GM19324 (cell line): ENCODE measurements around the gene TOM1L2.
"Not testable (repeated sequence)": the region's sequence is repeated elsewhere in the genome, so short reads cannot be mapped to it uniquely, and the experiment has no call there.

Experiments used
- ATAC-seq: cut with Tn5 transposase; IDR thresholded peaks from one replicate; pipeline ENCODE4 v1.9.1; 2021; ENCODE audit warnings: mild to moderate bottlenecking, moderate library complexity; ENCODE audit not compliant: unreplicated experiment, low FRiP score

Gene TOM1L2

DNA sequence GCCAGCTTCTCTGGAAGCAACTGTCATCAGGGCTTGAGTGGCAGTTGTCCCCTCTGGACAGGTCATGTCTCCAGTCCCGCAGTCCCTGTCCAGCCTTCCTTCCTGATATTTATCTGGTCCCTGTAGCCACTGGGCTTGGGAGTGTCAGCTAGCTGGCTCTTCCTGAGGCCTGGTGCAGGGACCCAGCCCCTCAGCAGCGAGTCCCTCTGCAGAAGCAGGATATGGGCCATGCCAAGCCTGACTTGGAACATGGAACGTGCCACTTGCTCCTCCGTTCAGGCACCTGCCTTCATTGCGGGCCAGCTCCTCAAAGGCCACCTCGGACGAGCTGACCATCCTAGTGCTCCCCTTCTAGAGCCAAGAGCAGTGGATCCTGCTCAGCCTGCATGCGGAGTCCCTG is 26.7 kb upstream of the TOM1L2 start:
- no peak for ATAC-seq

DNA sequence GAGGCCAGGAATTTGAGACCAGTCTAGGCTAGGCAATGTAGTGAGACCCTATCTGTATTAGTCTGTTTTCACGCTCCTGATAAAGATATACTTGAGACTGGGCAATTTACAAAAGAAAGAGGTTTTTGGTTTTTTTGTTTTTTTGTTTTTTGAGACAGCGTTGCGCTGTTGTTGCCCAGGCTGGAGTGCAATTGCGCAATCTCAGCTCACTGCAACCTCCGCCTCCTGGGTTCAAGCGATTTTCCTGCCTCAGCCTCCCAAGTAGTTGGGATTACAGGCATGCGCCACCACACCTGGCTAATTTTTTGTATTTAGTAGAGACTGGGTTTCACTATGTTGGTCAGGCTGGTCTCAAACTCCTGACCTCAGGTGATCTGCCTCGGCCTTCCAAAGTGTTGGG is 23.7 kb upstream of the TOM1L2 start:
- not testable (repeated sequence) for ATAC-seq

- ATAC-seq, result no peak
Measured at GRCh38 chr17:17994271-17995069, 22.3 kb upstream of the TOM1L2 start.

DNA sequence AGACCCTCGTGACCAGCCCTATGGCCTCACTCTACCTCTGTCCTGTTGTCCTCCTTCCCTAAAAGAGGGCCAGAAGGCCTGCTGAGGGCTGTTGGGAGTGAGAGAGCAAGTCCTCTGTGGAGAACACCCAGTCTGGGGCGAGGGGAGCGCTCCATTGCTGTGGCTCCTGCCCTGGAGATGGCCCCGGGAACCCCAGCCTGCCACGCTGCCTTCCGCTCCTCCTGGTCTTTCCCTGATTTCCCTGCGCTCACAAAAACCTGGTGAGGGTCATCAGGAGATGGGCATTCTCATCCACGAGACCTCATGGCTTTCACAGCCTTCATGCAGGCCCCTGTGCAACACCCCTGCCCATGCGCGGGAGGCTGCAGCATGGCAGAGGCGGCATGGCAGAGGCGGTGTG is 21.7 kb upstream of the TOM1L2 start:
- no peak for ATAC-seq

DNA sequence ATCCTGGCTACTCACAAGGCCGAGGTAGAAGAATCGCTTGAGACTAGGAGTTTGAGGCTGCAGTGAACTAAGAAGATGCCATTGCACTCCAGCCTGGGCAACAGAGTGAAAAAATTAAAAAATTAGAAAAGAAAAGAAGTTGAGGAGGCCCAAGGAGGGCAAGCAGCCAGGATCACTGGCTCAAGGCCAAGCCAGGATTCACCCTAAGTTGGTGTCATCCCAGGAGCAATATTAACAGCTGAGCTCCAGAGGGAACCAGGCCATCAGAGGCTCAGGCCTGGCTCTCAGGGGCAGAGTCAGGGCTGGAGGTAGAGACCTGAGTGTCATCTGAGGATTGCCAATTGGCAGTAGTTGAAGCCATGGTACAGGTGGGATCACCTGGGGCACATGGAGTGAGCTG is 21.2 kb upstream of the TOM1L2 start:
- no peak for ATAC-seq

DNA sequence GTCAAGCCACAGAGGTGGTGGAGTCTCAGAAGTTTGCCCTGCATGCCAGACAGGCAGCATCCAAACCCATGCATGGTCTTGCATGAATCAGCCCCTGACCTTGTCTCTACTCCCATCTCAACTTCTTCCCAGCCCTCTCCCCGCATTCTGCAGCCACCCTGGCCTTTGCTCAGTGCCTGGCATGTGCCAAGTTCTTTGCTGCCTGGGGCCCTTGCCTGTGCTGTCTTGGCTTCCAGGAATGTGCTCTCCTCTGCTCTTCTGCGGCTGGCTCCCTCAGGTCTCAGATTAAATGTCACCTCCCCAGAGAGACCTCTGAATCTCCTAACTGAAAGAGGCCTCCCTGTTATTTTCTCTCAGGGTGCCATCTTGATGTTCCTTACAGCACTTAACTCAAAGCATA is 18.1 kb upstream of the TOM1L2 start:
- ATAC-seq, result no peak

DNA sequence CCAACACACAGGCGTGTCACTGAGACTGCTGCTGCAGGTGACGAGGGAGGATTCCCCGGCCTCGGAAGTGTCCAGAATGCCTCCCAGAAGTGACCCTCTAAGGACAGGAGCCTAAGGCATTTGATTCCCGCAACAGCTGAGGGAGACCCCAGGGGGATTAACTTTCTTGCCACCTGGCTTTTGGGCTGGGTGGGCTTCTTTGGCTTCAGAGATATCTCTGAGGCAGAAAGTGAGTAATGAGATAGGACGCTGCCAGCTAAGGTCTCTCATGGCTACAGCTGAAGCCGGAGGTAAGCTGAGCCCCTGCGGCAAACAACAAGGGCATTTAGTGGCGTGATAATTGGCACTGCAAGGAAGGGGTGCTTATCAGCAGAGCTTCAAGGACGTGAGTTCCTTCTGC is 17.4 kb upstream of the TOM1L2 start:
- no peak for ATAC-seq

- no peak for ATAC-seq
Measured at GRCh38 chr17:17989081-17989480, 16.9 kb upstream of the TOM1L2 start.

- ATAC-seq, result no peak
Measured at GRCh38 chr17:17988427-17988945, 16.3 kb upstream of the TOM1L2 start.

GRCh38 chr17:17987901-17988300 is 15.7 kb upstream of the TOM1L2 start:
- ATAC-seq, result no peak

GRCh38 chr17:17987187-17987896 is 15.1 kb upstream of the TOM1L2 start:
- no peak for ATAC-seq

DNA sequence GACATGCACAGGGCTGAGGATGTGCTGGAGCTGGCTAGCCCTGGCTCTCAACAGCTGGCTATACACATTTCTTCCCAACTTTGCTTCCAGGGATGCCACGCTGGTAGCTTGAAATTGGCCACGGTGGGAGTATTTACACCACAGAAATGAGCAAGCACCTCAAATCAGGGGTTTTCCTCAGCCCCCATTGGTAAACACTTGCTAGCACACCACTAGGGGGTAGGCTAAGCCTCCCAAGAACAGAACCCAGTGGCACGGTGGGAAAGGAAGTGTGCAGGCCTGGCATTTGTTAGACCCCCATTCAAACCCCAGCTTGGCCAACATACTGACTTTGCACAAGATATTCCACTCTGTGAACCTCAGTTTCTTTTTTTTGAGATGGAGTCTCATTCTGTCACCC is 13.4 kb upstream of the TOM1L2 start:
- ATAC-seq, result no peak

DNA sequence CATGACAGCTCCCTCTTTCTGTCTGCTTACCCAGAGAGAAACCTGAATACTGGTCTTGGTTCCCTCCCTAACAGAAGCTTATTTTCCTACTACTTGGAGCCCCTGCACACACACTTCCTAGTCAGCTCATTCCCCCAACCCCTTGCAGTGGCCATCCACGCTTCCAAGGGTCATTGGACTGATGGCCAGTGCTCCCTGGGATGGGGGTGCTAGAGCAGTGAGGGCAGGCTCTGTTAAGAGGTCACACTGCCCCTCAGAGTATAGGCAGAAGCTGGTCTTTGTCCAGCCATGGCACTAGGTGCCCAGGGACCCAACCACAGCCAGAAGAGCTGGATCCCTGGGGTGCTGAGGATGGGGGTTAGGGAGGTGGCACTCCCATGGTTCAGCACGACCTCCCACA is 13.0 kb upstream of the TOM1L2 start:
- ATAC-seq, result no peak

DNA sequence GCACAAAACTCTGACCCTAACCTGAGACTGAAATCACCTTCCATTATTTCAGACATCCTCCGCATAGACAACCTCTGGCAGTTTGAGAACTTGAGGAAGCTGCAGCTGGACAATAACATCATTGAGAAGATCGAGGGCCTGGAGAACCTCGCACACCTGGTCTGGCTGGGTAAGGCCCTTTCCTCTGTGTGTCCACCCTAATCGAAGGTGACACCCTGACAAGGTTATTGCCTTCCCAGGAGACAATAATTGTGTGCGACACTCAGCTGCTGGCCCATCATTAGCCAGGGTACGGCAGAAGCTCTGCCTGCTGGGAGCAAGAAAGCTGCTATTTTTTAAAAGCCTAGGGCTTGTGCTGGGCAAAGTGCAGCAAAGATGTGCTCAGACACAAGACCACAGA is 11.6 kb upstream of the TOM1L2 start:
- no peak for ATAC-seq

- ATAC-seq, result no peak
Measured at GRCh38 chr17:17983376-17983775, 11.2 kb upstream of the TOM1L2 start.

GRCh38 chr17:17982801-17983200 is 10.6 kb upstream of the TOM1L2 start:
- no peak for ATAC-seq

DNA sequence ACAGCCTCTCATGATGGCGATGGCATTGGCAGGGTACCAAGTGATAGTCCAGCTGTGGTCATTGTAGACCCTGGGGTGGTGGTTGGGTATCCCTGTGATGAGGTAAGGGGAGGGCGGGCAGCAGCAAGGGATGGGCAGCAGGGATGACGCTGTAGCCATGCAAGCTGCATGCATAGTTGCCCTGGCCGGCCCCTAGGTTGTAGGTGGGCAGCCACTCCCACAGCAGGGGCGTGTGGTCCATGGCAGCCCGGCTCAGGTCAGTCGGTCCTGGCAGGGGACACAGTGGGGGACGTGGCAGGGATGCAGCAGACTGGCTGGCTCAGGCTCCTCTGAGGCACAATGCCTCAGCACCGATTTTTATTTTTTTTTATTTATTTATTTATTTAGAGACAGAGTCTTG is 9.1 kb upstream of the TOM1L2 start:
- no peak for ATAC-seq

- ATAC-seq, result no peak
Measured at GRCh38 chr17:17979778-17980177, 7.6 kb upstream of the TOM1L2 start.

- no peak for ATAC-seq
Measured at GRCh38 chr17:17978481-17979424, 6.6 kb upstream of the TOM1L2 start.

DNA sequence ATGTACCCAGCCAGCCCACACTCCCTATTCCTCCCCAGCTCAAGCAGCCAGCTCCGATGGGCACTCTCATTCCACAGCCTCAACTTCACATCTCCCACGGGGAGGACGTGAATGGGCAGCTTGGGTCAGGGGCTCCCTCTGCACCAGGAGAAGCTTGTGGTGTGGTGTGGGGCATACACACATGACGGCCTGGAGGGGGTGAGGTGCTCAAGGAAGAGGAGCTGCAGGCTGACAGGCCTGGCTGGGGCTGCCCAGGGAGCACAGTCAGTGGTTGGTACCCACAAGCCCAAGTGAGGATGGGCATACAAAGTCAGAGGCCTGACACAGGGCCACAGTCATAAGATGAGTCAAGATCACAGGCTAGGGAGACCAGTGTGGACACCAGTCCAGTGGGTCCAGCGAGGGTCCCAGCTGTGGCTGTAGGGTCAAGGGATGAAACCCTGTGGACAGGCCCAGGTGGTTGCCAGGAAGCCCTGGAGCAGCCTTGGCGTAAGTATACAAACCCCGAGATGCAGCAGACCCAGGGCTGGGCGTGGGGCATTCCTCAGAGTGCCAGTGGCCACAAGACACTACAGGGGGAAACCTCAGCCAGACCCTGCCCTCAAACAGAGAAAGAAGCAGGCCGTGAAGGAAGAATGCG is 4.9 kb upstream of the TOM1L2 start:
- ATAC-seq, result no peak
